C4-2B (cell line): ENCODE measurements around the gene CD300LD.

ENCODE experiments used
- ZFX ChIP-seq: fragments of 450-650 bp; IDR thresholded peaks from 2 replicates; pipeline ENCODE4 v1.6.1; 2017
- TF ChIP-seq, protein P1 (sequence below): fragments of 450-650 bp; conservative IDR thresholded peaks from 2 replicates; pipeline ENCODE4 v1.5.1; 2017; ENCODE audit warnings: mild to moderate bottlenecking

DNA sequence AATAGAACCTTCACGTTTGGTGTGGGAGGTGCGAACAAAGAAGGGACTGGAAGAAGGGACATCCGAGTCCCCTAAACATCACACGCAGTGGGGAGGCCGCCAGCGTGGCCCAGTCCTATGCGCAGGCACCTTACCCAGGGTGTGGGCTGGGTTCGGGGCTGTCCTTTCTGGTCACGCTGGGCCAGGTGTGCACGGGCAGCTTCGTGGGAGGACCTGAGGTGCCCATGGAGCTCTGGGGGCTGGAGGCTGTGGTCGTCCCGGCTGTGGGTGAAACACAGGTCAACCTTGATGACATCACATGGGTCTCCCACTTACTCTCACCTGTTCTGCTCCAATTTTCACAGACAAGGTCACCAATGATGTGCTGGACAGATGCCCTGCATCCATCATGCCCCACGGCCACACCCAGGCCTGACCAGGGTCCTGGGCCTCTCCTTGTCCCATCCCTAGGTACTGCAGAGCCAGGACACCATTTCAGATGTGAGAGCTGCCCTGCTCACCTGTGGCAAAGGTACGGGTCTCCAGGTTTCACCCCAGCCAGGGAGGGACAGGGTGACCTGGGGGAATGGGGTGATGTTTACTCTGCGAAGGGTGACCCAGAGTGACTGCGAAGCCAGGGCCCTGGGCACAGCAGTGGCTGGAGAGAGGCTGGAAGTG lies 49.2 kb downstream of the CD300LD start:
- TF ChIP-seq, protein P1, sequence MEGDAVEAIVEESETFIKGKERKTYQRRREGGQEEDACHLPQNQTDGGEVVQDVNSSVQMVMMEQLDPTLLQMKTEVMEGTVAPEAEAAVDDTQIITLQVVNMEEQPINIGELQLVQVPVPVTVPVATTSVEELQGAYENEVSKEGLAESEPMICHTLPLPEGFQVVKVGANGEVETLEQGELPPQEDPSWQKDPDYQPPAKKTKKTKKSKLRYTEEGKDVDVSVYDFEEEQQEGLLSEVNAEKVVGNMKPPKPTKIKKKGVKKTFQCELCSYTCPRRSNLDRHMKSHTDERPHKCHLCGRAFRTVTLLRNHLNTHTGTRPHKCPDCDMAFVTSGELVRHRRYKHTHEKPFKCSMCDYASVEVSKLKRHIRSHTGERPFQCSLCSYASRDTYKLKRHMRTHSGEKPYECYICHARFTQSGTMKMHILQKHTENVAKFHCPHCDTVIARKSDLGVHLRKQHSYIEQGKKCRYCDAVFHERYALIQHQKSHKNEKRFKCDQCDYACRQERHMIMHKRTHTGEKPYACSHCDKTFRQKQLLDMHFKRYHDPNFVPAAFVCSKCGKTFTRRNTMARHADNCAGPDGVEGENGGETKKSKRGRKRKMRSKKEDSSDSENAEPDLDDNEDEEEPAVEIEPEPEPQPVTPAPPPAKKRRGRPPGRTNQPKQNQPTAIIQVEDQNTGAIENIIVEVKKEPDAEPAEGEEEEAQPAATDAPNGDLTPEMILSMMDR, result no peak
- no peak for TF ChIP-seq ZFX
